Activated CD8-positive, alpha-beta memory T cell treated with anti-CD3 and anti-CD28 coated beads for 48 hours (primary cell): ENCODE measurements around the gene SLC25A21.
"Not testable (repeated sequence)": the region's sequence is repeated elsewhere in the genome, so short reads cannot be mapped to it uniquely, and the experiment has no call there.

ENCODE experiments used
- DNase-seq, 3 experiments: peaks; one replicate each; pipeline ENCODE4 v3.0.0-alpha.2; 2020; ENCODE audit warnings: low read depth in 2 of 3, low spot score in 2 of 3

The SLC25A21 gene

DNA sequence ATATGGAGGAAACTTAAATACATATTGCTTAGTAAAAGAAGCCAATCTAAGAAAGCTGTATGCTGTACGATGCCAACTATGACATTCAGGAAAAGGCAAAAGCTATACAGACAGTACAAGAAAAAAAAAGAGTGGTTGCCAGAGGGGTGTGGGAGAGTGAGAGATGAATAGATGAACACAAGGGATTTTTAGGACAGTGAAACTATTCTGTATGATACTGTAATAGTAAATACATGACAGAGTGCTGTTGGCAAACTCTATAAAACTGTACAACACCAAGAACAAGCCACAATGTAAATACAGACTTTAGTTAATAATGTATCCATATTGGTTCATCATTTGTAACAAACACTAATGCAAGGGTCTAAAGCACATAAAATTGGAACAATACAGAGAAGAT is 14.5 kb upstream of the SLC25A21 start:
- DNase-seq = no peak

- no peak for DNase-seq
These were observed 13.3 kb upstream of the SLC25A21 start for GRCh38 chr14:37185670-37186069.

DNA sequence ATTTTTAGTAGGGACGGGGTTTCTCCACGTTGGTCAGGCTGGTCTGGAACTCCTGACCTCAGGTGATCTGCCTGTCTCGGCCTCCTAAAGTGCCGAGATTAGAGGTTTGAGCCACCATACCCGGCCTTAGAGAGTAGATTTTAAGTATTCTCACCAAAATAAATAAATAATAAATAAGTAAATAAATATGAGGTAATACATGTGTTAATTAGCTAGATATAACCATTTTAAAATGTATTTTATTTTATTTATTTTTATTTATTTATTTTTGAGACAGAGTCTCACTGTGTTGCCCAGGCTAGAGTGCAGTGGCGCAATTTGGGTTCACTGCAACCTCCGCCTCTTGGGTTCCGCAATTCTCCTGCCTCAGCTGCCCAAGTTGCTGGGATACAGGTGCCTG is 12.1 kb upstream of the SLC25A21 start:
- DNase-seq = not testable (repeated sequence)

DNA sequence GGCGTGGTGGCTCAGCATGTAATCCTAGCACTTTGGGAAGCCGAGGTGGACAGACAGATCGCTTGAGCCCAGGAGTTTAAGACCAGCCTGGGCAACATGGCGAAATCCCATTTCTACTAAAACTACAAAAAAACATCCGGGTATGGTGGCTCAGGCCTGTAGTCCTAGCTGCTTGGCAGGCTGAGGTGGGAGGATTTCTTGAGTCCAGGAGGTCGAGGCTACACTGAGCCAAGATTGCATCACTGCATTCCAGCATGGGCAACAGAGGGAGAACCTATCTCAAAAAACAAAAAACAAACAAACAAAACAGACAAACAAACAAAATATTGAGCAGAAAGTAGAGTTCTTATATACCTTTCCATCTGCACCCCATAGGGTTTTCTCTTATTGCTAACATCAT is 9.0 kb upstream of the SLC25A21 start:
- no peak for DNase-seq

DNA sequence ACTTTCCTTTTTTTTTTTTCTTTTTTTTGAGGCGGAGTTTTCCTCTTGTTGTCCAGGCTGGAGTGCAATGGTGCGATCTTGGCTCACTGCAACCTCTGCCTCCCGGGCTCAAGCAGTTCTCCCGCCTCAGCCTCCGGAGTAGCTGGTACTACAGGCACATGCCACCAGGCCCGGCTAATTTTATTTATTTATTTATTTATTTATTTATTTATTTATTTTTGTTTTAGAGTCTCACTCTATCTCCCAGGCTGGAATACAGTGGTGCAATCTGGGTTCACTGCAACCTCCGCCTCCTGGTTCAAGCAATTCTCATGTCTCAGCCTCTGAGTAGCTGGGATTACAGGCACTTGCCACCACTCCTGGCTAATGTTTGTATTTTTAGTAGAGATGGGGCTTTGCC is 8.5 kb upstream of the SLC25A21 start:
- not testable (repeated sequence) for DNase-seq

GRCh38 chr14:37179896-37180502 is 7.6 kb upstream of the SLC25A21 start:
- DNase-seq = no peak

GRCh38 chr14:37172936-37173614 is 669 bp upstream of the SLC25A21 start:
- DNase-seq = no peak

DNA sequence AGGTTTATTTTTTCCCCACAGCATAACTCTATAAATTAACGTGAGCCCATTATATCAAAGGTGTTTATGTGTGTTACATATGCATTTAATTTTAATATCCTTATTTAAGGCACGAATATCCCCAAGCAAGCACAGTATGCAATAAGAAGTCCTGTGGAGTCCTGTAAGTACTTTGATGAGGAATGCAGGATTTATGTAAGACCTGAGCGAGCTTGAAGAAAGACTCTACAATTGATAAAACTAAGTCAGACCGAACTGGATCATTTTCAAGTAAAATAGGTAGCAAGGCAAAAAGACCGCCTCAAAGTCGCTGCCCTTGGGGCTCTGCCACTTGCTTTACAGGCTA is 755 bp downstream of the SLC25A21 start:
- no peak for DNase-seq

- DNase-seq = no peak
These were observed 1.4 kb downstream of the SLC25A21 start for GRCh38 chr14:37170993-37171392.

GRCh38 chr14:37170237-37170636 is 2.2 kb downstream of the SLC25A21 start:
- no peak for DNase-seq

- DNase-seq = no peak
These were observed 3.7 kb downstream of the SLC25A21 start for GRCh38 chr14:37168721-37169120.

- no peak for DNase-seq
These were observed 5.0 kb downstream of the SLC25A21 start for GRCh38 chr14:37167151-37168047.

DNA sequence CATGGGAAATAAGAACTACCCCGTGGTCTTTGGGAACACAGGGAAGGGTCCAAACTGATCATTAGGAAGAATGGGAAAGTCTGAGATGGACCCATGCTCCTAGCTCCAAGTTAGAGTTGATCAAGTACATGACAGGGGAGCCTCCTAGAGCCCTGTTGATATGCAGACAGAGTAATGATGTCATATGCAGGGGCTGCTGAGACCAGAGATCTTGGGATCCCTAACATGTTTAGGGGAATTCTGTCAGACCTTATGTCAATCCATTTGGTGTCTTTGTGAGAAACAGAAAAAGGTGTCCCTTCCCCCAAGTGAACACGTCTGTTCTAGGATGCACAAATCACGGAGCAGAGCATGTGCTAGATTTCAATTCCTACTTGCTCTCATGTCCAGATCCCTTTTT is 6.6 kb downstream of the SLC25A21 start:
- DNase-seq = no peak

DNA sequence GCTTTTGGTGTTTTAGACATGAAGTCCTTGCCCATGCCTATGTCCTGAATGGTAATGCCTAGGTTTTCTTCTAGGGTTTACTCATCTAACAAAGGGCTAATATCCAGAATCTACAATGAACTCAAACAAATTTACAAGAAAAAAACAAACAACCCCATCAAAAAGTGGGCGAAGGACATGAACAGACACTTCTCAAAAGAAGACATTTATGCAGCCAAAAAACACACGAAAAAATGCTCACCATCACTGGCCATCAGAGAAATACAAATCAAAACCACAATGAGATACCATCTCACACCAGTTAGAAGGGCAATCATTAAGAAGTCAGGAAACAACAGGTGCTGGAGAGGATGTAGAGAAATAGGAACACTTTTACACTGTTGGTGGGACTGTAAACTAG is 10.1 kb downstream of the SLC25A21 start:
- DNase-seq = not testable (repeated sequence)

- no peak for DNase-seq
These were observed 14.4 kb downstream of the SLC25A21 start for GRCh38 chr14:37157987-37158386.

DNA sequence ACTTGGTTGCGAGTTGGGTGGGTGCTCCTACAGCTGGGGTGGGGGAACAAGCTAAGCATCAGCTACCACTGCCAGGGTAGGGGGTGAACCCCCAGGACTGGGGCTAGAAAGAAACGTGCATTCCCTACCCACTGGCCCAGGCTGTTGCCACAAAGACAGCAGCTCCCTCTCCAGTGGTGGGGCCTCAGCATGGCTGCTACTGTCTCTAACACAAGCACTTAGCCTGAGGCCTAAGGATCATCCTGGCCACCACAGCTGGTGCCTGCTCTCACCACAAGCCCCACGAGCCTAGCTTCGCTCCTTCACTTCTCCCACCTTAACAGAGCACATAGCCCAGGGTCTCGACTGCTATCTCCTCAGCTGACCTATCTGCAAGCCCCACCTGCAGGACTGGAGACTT is 18.9 kb downstream of the SLC25A21 start:
- no peak for DNase-seq

DNA sequence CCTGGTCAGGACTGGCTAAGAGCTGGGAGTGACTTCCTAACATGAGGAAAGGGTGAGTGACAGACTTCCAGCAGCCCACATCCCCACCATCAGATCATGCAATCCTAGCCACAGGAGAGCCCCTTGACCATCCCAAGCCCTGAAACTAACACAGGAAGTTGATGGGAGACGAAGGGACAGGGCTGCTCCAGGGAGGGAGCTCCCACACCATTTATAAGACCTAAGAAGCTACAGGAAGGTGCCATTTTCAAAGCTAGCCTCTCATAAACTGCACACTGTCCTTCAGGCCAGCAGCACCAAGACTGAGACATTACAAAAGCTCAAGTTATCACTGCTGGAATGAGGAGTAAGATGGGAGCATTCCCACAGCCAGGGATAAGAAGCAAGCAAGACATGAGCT is 19.4 kb downstream of the SLC25A21 start:
- DNase-seq = no peak

GRCh38 chr14:37150414-37150813 is 22.0 kb downstream of the SLC25A21 start:
- DNase-seq = no peak

DNA sequence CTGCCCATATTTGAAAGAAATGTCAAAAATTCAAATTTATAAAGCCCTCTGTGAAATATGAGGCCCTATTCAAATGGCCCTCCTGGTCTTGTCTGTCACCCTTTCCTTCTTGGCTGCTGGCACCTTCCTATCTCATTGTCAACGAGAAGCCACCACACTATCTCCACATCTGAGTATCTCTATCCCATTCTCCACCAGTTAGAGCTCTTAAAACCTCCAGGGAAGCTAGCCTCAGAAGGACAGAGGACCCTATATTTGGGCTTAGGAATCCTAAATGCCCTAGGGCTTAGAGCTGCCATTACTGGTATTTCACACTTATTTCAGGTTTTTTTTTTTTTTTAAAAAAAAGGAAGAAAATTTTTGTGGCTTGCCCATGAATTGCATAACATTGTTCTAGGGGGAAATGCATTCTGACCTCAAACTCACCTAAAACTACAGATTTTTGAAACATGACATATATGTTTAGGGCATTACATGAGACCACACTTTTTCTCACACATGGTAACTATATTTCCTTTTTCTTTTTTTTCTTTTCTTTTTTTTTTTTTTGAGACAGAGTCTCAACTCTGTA is 25.0 kb downstream of the SLC25A21 start:
- DNase-seq = no peak

DNA sequence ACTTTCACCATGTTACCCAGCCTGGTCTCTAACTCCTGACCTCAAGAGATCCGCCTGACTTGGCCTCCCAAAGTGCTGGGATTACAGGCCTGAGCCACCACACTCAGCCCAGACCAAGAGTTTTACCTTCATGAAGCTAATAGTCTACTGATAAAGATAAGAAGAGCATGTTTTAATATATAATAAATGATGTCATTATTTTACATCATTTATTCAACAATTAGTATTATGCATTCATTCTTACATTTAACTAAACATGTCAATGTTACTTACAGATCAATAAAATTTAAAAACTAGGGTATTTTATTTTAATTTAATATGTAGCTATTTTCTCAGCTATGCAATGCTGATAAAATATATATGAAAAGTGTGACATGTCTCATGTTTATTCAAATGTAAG is 26.0 kb downstream of the SLC25A21 start:
- DNase-seq = not testable (repeated sequence)

- DNase-seq = no peak
These were observed 27.0 kb downstream of the SLC25A21 start for GRCh38 chr14:37145395-37145794.
